RWPE1 (cell line): Measurements from ENCODE around the gene PTPRN2.
"Not testable (repeated sequence)": the region's sequence is repeated elsewhere in the genome, so short reads cannot be mapped to it uniquely, and the experiment has no call there.

Source experiments
- CTCF ChIA-PET: fragments of 350-600 bp; sonication (Branson Sonifier 250); formaldehyde crosslinking; extraction: SDS; loops from one replicate; lab custom pipeline; 2021; lab: Yijun Ruan, JAX
- POLR2A ChIA-PET: fragments of 400-600 bp; formaldehyde crosslinking; extraction: SDS; loops from one replicate; lab custom pipeline; 2020; ENCODE audit warnings: antibody characterized with exemption; ENCODE audit not compliant: low non-redundant PET; lab: Yijun Ruan, JAX
- DNase-seq: peaks from one replicate; pipeline ENCODE4 v3.0.0; 2012; ENCODE audit warnings: low spot score
- H3K27ac ChIP-seq: fragments of 450-650 bp; 2 replicates; pipeline ENCODE4 v1.5.1; 2017
- TF ChIP-seq, protein P1 (sequence below): fragments of 450-650 bp; conservative IDR thresholded peaks from 2 replicates; pipeline ENCODE4 v1.5.1; 2017; ENCODE audit warnings: low read depth, mild to moderate bottlenecking

The PTPRN2 gene

GRCh38 chr7:158345731-158346130 is 241.9 kb downstream of the PTPRN2 start:
- no peak for DNase-seq
- ChIA-PET CTCF (no interaction called here), POLR2A (no interaction called here)

GRCh38 chr7:158344706-158345300 is 242.8 kb downstream of the PTPRN2 start:
- ChIA-PET CTCF (interaction anchor here (1.0 kb wide), 1 partner anchor 9 kb away, joined by 3 read pairs; no protein-coding TSS in a partner anchor), POLR2A (no interaction called here)
- no peak for DNase-seq
- no peak overlapping the region for H3K27ac ChIP-seq
- TF ChIP-seq, protein P1, sequence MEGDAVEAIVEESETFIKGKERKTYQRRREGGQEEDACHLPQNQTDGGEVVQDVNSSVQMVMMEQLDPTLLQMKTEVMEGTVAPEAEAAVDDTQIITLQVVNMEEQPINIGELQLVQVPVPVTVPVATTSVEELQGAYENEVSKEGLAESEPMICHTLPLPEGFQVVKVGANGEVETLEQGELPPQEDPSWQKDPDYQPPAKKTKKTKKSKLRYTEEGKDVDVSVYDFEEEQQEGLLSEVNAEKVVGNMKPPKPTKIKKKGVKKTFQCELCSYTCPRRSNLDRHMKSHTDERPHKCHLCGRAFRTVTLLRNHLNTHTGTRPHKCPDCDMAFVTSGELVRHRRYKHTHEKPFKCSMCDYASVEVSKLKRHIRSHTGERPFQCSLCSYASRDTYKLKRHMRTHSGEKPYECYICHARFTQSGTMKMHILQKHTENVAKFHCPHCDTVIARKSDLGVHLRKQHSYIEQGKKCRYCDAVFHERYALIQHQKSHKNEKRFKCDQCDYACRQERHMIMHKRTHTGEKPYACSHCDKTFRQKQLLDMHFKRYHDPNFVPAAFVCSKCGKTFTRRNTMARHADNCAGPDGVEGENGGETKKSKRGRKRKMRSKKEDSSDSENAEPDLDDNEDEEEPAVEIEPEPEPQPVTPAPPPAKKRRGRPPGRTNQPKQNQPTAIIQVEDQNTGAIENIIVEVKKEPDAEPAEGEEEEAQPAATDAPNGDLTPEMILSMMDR: no peak

More at GRCh38 chr7:158345731-158346130, 241.9 kb downstream of the PTPRN2 start:
- TF ChIP-seq, protein P1: no peak
- H3K27ac ChIP-seq: no peak overlapping the region

DNA sequence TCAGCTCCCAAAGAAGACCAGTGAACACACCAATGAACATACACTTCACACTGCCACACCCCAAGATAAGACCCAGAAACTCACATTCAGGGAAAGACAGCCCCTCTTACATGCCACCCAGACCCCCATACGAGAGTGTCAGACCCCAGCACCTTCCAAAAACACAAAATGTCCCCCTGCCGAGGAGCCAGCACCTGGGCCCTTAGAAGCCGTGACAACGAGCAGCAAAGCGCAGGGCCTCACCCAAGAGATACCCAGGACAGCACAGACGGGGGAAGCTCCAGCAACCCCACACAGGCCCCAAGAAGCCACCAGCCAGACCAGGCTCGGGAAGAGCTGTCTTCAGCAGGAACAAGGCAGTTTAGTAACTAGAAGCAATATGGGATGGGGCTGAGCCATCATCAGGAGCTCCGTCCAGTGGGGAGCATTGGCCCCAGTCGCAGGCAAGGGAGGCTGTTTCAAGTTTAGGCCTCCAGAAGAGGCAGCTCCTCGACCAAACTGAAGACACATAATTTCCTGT is 243.6 kb downstream of the PTPRN2 start:
- DNase-seq: no peak
- TF ChIP-seq, protein P1: no peak
- H3K27ac ChIP-seq: no peak overlapping the region
- CTCF ChIA-PET: no interaction called here
- POLR2A ChIA-PET: no interaction called here

DNA sequence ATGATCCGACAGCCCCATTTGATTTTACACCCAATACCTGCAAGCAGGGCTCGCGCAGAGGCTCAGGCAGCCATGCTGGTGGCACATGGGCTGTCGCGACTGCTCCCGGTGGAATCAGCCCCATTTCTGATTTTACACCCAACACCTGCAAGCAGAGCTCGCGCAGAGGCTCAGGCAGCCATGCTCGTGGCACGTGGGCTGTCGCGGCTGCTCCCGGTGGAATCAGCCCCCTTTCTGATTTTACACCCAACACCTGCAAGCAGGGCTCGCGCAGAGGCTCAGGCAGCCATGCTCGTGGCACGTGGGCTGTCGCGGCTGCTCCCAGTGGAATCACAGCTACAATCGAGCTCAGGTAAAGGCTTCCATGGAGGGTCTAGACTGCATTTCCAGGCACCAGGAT is 244.1 kb downstream of the PTPRN2 start:
- TF ChIP-seq, protein P1: no peak
- ChIA-PET CTCF (no interaction called here), POLR2A (no interaction called here)
- no peak for DNase-seq
- no peak overlapping the region for H3K27ac ChIP-seq

- POLR2A ChIA-PET, DNase-seq, CTCF ChIA-PET: not testable (repeated sequence)
Measured at GRCh38 chr7:158341097-158341496, 246.5 kb downstream of the PTPRN2 start.

DNA sequence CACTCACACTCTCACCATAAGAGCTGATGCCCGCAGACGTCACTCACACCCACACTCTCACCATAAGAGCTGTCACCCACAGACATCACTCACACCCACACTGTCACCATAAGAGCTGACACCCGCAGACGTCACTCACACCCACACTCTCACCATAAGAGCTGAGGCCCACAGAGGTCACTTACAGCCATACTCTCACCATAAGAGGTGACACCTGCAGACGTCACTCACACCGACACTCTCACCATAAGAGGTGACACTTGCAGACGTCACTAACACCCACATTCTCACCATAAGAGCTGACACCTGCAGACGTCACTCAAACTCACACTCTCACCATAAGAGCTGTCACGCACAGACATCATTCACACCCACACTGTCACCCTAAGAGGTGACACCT is 250.7 kb downstream of the PTPRN2 start:
- H3K27ac ChIP-seq, CTCF ChIA-PET, POLR2A ChIA-PET, DNase-seq: not testable (repeated sequence)

More at GRCh38 chr7:158341097-158341496, 246.5 kb downstream of the PTPRN2 start:
- H3K27ac ChIP-seq: not testable (repeated sequence)

- CTCF ChIA-PET, H3K27ac ChIP-seq, DNase-seq, POLR2A ChIA-PET: not testable (repeated sequence)
Measured at GRCh38 chr7:158332516-158332915, 255.1 kb downstream of the PTPRN2 start.

GRCh38 chr7:158331826-158332450 is 255.7 kb downstream of the PTPRN2 start:
- DNase-seq, H3K27ac ChIP-seq, POLR2A ChIA-PET: not testable (repeated sequence)
- CTCF ChIA-PET: interaction anchor here (0.7 kb wide), 1 partner anchor 556 kb away, joined by 4 read pairs; no protein-coding TSS in a partner anchor
